ENCODE measurements around the gene CCND2. TPM values are rescaled to one million over a fixed set of nuclear protein-coding genes. Genes with fewer than 3 reads are reported as not detected.

Gene CCND2
- total RNA-seq, 5 donors from 2014 or later (not counting 1 experiment from before 2014, with no cell fraction given): 148 to 218 (median 172) TPM

DNA sequence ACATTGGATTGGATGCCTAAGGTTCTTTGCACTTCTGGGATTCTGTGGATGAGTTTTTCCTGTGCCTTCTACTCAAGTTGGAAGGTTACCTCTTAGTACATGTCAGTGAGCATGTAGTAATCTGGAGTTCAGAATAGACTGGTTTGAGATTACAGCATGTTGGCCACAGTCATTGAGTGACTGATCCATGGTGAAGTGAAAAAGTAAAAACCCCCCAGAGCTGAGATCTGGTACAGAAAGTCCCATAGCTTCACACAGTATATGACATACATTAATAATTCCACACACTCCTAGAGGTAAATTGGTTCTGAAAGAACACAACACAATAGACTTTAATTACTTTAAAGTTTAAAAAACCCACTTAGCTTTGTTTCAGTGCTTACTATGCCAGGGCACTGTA is 11.9 kb upstream of the CCND2 start:
- no peak overlapping the region for H3K27ac ChIP-seq (ENCODE audit: low read length)
- no peak overlapping the region for H3K4me3 Mint-ChIP-seq
- DNase-seq: no peak

GRCh38 chr12:4265280-4265679 is 8.3 kb upstream of the CCND2 start:
- ChIA-PET POLR2A (no interaction called here), CTCF (interaction anchor here (0.5 to 1.6 kb wide), 4 partner anchors 11 to 158 kb away, joined by 3 to 7 read pairs (median 4); no protein-coding TSS in a partner anchor)
- Histone ChIP-seq H3K27ac (ENCODE audit: low read length) (no peak overlapping the region), H3K4me1 (ENCODE audit: control insufficient read depth in 1 of 2, extremely low read depth in 1 of 2, insufficient read depth in 2 of 2, low read length in 2 of 2) (peaks cover 6 to 12% of the 10 kb centered on the region in 2 experiments), H3K36me3 (ENCODE audit: control insufficient read depth in 2 of 2, extremely low read depth in 1 of 2, insufficient read depth in 1 of 2, low read length in 1 of 2) (no peaks in the 10 kb centered on the region), H3K9me3 (no peaks in the 10 kb centered on the region), H3K27me3 (replicated peaks in 1 of 2; ENCODE audit: control insufficient read depth in 2 of 2, extremely low read depth in 1 of 2, insufficient read depth in 2 of 2, low read length in 1 of 2) (peaks cover 0 to 3% of the 10 kb centered on the region in 2 experiments), H3K4me3 (ENCODE audit: control insufficient read depth in 1 of 2, extremely low read depth in 1 of 2, low read length in 1 of 2) (no peak overlapping the region)
- H3K9me3 Mint-ChIP-seq: no peaks in the 10 kb centered on the region
- ATAC-seq (replicated peaks in 1 of 4) (no peak), DNase-seq (no peak)
- no peaks in the 10 kb centered on the region for H3K36me3 Mint-ChIP-seq
- H3K27ac Mint-ChIP-seq: peak overlapping the region in 1 of 2 donors; percentile 44
- WGBS (ENCODE audit: insufficient coverage): no CpG with 5 or more reads among the region's 4 CpGs
- no peak overlapping the region for H3K4me3 Mint-ChIP-seq
- peaks cover 2 to 4% of the 10 kb centered on the region in 2 donors for H3K27me3 Mint-ChIP-seq
- H3K4me1 Mint-ChIP-seq: peaks cover 8 to 13% (median 10%) of the 10 kb centered on the region in 3 donors

More for the DNA sequence above, 11.9 kb upstream of the CCND2 start:
- Mint-ChIP-seq H3K27ac (no peak overlapping the region), H3K4me1 (no peaks in the 10 kb centered on the region), H3K9me3 (peaks cover 0 to 5% (median 0%) of the 10 kb centered on the region in 3 donors), H3K27me3 (peaks cover 2 to 4% of the 10 kb centered on the region in 2 donors), H3K36me3 (no peaks in the 10 kb centered on the region)
- H3K4me1 ChIP-seq (ENCODE audit: control insufficient read depth in 1 of 2, extremely low read depth in 1 of 2, insufficient read depth in 2 of 2, low read length in 2 of 2): no peaks in the 10 kb centered on the region
- no peak overlapping the region for H3K4me3 ChIP-seq (ENCODE audit: control insufficient read depth in 1 of 2, extremely low read depth in 1 of 2, low read length in 1 of 2)
- ChIA-PET POLR2A (no interaction called here), CTCF (interaction anchor here in 1 of 2 donors (1.2 kb wide), 1 partner anchor 15 kb away, joined by 3 read pairs; no protein-coding TSS in a partner anchor)
- H3K9me3 ChIP-seq: no peaks in the 10 kb centered on the region
- ATAC-seq (replicated peaks in 1 of 4): no peak
- H3K36me3 ChIP-seq (ENCODE audit: control insufficient read depth in 2 of 2, extremely low read depth in 1 of 2, insufficient read depth in 1 of 2, low read length in 1 of 2): no peaks in the 10 kb centered on the region
- no peaks in the 10 kb centered on the region for H3K27me3 ChIP-seq (replicated peaks in 1 of 2; ENCODE audit: control insufficient read depth in 2 of 2, extremely low read depth in 1 of 2, insufficient read depth in 2 of 2, low read length in 1 of 2)

DNA sequence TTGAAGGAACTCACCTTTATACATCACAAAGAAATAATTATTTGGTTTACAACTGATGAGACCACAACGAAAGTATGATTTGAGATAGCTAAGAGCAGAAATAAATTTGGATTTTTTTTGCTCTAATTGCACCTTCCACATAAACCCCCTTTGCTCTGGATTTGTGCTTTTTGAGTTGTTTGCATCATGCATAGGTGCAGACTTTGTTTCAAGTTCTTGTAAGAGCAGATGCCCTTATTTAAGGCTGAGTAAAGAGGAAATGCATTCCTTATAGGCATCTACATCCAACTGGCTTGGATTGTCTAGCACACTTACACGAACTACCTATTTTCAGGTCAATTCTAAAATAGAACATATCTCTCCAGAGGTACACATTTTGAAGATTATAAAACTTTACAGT is 6.6 kb upstream of the CCND2 start:
- POLR2A ChIA-PET: no interaction called here
- peaks cover 2 to 4% of the 10 kb centered on the region in 2 donors for H3K27me3 Mint-ChIP-seq

DNA sequence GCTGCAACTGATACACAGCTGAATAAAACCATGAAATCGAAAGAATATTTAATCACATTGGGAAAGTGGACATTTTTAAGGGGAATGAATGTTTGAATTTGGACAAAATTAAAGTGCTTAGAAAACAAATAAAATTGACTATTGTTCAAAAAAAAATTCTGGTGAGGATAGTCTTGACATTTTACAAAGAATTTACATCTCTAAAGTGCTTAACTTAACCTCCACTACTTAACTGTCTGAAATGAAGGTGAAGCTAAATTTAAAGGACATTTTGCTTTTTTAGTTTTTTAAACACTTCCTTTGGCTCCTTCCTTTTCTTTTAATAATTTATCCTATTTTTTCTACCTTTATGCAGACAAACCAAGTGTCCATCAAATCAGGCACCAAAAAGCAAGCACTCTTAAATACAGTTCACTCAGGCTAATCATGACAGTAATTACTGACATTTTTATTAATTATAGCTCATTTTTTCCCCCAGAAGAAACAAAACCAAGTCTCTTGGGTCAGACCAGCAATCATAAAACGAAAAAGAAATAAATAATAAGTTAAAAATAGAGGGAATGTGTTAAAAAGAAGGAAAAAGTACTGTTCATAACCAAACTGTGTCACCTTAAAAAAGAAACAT is 5.7 kb upstream of the CCND2 start:
- H3K27me3 Mint-ChIP-seq: peaks cover 2 to 4% of the 10 kb centered on the region in 2 donors
- peaks cover 0 to 3% of the 10 kb centered on the region in 2 experiments for H3K27me3 ChIP-seq (replicated peaks in 1 of 2; ENCODE audit: control insufficient read depth in 2 of 2, extremely low read depth in 1 of 2, insufficient read depth in 2 of 2, low read length in 1 of 2)
- no peaks in the 10 kb centered on the region for H3K9me3 ChIP-seq
- peak overlapping the region in 1 of 2 donors; percentile 98 for H3K27ac Mint-ChIP-seq
- ChIA-PET CTCF (interaction anchor here (0.6 to 2.7 kb wide), 8 partner anchors 9 to 385 kb away, joined by 3 to 34 read pairs (median 6); no protein-coding TSS in a partner anchor), POLR2A (interaction anchor here in 1 of 2 donors (0.5 to 0.7 kb wide), 2 partner anchors 10 to 57 kb away, joined by 3 read pairs; no protein-coding TSS in a partner anchor)
- no CpG with 5 or more reads among the region's 2 CpGs for WGBS (ENCODE audit: insufficient coverage)
- peaks cover 9 to 18% (median 14%) of the 10 kb centered on the region in 3 donors for H3K4me1 Mint-ChIP-seq
- H3K36me3 ChIP-seq (ENCODE audit: control insufficient read depth in 2 of 2, extremely low read depth in 1 of 2, insufficient read depth in 1 of 2, low read length in 1 of 2): no peaks in the 10 kb centered on the region
- no peak for ATAC-seq (replicated peaks in 1 of 4)
- H3K4me3 ChIP-seq (ENCODE audit: control insufficient read depth in 1 of 2, extremely low read depth in 1 of 2, low read length in 1 of 2): no peak overlapping the region
- H3K36me3 Mint-ChIP-seq: no peaks in the 10 kb centered on the region
- no peak overlapping the region for H3K27ac ChIP-seq (ENCODE audit: low read length)
- no peak for DNase-seq
- peaks cover 6 to 32% of the 10 kb centered on the region in 2 experiments for H3K4me1 ChIP-seq (ENCODE audit: control insufficient read depth in 1 of 2, extremely low read depth in 1 of 2, insufficient read depth in 2 of 2, low read length in 2 of 2)
- H3K4me3 Mint-ChIP-seq: peak overlapping the region; percentile 9 to 98 (median 96)
- H3K9me3 Mint-ChIP-seq: no peaks in the 10 kb centered on the region

More for the DNA sequence above, 6.6 kb upstream of the CCND2 start:
- Histone ChIP-seq H3K4me1 (ENCODE audit: control insufficient read depth in 1 of 2, extremely low read depth in 1 of 2, insufficient read depth in 2 of 2, low read length in 2 of 2) (peaks cover 6 to 25% of the 10 kb centered on the region in 2 experiments), H3K4me3 (ENCODE audit: control insufficient read depth in 1 of 2, extremely low read depth in 1 of 2, low read length in 1 of 2) (no peak overlapping the region), H3K36me3 (ENCODE audit: control insufficient read depth in 2 of 2, extremely low read depth in 1 of 2, insufficient read depth in 1 of 2, low read length in 1 of 2) (no peaks in the 10 kb centered on the region), H3K9me3 (no peaks in the 10 kb centered on the region), H3K27me3 (replicated peaks in 1 of 2; ENCODE audit: control insufficient read depth in 2 of 2, extremely low read depth in 1 of 2, insufficient read depth in 2 of 2, low read length in 1 of 2) (peaks cover 0 to 3% of the 10 kb centered on the region in 2 experiments), H3K27ac (ENCODE audit: low read length) (no peak overlapping the region)
- Mint-ChIP-seq H3K4me3 (no peak overlapping the region), H3K27ac (no peak overlapping the region), H3K9me3 (no peaks in the 10 kb centered on the region), H3K4me1 (peaks cover 8 to 13% (median 12%) of the 10 kb centered on the region in 3 donors), H3K36me3 (no peaks in the 10 kb centered on the region)
- CTCF ChIA-PET: no interaction called here
- no peak for DNase-seq
- no CpG with 5 or more reads among the region's 2 CpGs for WGBS (ENCODE audit: insufficient coverage)
- ATAC-seq (replicated peaks in 1 of 4): no peak

- ChIA-PET POLR2A (interaction anchor here (0.5 to 1.0 kb wide), 8 partner anchors 10 to 413 kb away, joined by 3 to 7 read pairs (median 3); partner anchors contain the start of gene PARP11 (in 1 of the 2)), CTCF (interaction anchor here (0.6 to 2.7 kb wide), 10 partner anchors 8 to 385 kb away, joined by 3 to 34 read pairs (median 5); no protein-coding TSS in a partner anchor)
- Histone ChIP-seq H3K4me1 (ENCODE audit: control insufficient read depth in 1 of 2, extremely low read depth in 1 of 2, insufficient read depth in 2 of 2, low read length in 2 of 2) (peaks cover 6 to 38% of the 10 kb centered on the region in 2 experiments), H3K27me3 (replicated peaks in 1 of 2; ENCODE audit: control insufficient read depth in 2 of 2, extremely low read depth in 1 of 2, insufficient read depth in 2 of 2, low read length in 1 of 2) (peaks cover 0 to 3% of the 10 kb centered on the region in 2 experiments), H3K36me3 (ENCODE audit: control insufficient read depth in 2 of 2, extremely low read depth in 1 of 2, insufficient read depth in 1 of 2, low read length in 1 of 2) (no peaks in the 10 kb centered on the region), H3K27ac (ENCODE audit: low read length) (peak overlapping the region; percentile 79), H3K4me3 (ENCODE audit: control insufficient read depth in 1 of 2, extremely low read depth in 1 of 2, low read length in 1 of 2) (peak overlapping the region; percentile 51 to 72), H3K9me3 (no peaks in the 10 kb centered on the region)
- Mint-ChIP-seq H3K27me3 (peaks cover 2 to 4% of the 10 kb centered on the region in 2 donors), H3K4me3 (peak overlapping the region; percentile 96 to 98 (median 98)), H3K4me1 (peaks cover 12 to 25% (median 18%) of the 10 kb centered on the region in 3 donors), H3K36me3 (no peaks in the 10 kb centered on the region), H3K9me3 (no peaks in the 10 kb centered on the region), H3K27ac (peak overlapping the region; percentile 98)
- ATAC-seq (replicated peaks in 1 of 4): peak in 3 of 4 experiments; percentile 0 to 1 (median 0)
- WGBS (ENCODE audit: insufficient coverage): 0% methylated on average over 15 of the region's 26 CpGs
- peak in 19 of 35 experiments; percentile 17 to 63 (median 35) for DNase-seq
Measured at GRCh38 chr12:4268329-4269181, 5.0 kb upstream of the CCND2 start.

Measured in T-cell (primary cell).